ENCODE measurements around the gene DNAJB8.

The DNAJB8 gene

DNA sequence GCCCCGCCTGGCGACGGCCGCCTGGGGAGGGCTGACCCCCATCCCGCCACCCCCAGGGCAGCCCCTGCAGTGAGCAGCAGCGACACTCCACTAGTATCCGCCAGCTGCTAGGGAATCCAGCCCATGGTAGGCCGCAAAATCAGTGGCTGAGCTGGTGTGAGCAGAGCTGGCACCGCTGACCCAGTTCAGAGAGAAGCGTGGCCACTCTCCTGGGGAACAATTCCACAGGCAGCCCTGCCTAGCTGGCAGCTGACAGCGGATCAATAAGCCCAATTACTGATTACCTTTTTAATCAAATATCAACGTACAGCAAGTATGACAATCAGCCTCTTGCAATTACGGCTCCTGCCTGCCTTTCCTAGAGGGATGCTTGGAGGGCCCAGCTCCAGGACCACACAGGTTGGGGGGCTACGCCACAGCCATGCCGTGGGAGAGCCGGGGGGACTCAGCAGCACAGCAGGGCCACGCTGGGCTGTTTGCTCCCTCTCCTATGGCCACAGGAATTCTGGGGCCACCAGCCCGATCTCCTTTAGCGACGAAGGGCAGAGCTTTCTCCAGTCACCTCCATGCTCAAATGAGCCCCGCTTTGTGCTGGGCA, 13.9 kb downstream of the DNAJB8 start:
- no peak for DNase-seq (ENCODE audit: extremely low read depth, low read depth)
- TF ChIP-seq, protein P1, sequence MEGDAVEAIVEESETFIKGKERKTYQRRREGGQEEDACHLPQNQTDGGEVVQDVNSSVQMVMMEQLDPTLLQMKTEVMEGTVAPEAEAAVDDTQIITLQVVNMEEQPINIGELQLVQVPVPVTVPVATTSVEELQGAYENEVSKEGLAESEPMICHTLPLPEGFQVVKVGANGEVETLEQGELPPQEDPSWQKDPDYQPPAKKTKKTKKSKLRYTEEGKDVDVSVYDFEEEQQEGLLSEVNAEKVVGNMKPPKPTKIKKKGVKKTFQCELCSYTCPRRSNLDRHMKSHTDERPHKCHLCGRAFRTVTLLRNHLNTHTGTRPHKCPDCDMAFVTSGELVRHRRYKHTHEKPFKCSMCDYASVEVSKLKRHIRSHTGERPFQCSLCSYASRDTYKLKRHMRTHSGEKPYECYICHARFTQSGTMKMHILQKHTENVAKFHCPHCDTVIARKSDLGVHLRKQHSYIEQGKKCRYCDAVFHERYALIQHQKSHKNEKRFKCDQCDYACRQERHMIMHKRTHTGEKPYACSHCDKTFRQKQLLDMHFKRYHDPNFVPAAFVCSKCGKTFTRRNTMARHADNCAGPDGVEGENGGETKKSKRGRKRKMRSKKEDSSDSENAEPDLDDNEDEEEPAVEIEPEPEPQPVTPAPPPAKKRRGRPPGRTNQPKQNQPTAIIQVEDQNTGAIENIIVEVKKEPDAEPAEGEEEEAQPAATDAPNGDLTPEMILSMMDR (IDR thresholded peaks at IDR 0.05; ENCODE audit: low read depth, low read length), result no peak

DNA sequence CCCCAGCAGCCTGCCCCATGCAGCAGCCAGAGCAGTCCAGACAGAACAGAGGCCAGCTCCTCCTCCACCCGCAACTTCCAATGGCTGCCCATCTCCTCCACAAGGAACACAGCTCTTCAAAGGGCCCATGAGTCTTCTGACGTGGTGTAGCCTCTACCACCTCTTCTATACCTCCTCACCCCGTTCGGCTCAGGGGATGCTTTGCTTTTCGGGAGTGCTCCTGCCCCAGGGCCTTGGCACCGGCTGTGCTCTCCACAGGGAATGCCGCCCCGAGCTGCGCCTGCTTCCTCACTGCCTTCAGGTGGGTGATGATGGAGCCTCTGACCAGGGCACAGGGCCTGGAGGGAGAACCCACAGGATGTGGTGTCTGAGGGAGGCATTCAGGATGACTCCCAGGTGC, 14.6 kb downstream of the DNAJB8 start:
- no peak for DNase-seq (ENCODE audit: extremely low read depth, low read depth)
- TF ChIP-seq, protein P1 (IDR thresholded peaks at IDR 0.05; ENCODE audit: low read depth, low read length), result no peak

DNA sequence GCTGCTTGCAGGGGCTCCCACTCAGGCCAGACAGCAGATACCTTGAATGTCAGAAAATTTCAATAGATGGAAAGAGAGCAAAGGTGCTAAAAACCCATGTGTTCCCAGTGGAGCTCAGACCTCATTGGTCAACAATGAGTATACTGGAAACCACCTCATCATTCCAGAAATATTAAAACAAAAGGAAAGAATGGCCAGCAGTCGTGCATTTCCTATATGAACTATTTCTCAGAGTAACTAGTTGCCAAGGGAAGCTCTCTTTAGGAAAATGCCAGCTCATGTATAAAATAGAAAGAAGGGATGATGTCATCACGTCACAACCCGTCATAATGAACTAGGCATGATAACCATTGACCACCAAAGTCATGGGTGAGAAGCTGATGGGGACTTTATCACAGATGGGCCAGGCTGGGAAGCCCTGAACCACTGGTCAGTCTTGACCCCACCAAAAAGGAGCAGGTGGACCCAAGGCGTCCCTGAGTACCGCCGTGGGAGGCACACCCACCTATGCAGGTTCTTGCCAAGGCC, 17.5 kb downstream of the DNAJB8 start:
- no peak for DNase-seq (ENCODE audit: extremely low read depth, low read depth)
- TF ChIP-seq, protein P1 (IDR thresholded peaks at IDR 0.05; ENCODE audit: low read depth, low read length), result no peak

DNA sequence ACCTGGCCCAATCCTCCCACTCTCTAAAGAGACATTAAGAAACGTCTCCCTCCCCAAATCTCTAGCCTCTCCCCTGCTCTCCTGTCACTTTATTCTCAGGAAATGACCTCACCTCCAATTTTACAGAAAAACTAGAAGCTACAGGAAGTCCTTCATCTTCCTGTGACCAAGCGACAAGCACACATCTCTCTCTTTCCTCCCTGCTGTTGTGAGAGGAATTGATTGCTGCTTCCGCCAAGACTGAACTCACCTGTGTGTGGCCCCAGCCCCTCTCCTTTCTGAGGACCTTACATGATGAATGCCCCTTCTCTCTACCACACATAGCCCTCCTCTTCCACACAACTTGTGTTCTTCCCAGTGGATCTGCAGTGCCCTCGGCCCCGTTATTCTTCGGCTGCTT, 18.2 kb downstream of the DNAJB8 start:
- DNase-seq (ENCODE audit: extremely low read depth, low read depth), result no peak

DNA sequence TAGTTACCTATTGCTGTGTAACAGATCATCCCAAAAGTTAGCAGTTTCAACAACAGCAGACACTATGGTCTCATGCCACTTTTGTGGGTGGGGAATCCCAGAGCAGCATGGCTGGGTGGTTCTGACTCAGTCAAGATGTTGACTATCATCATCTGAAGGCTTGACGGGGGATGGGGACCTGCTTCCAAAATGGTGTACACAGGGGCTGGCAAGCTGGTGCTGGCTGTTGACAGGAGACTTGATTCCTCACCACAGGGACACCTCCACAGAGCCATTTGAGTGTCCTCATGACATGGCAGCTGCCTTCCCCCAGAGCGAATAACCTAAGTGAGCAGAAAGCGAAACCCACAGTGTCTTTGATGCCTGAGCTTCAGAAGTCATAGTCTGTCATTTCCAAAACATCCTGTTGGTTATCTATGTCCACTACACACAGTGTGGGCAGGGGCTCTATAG, 19.1 kb downstream of the DNAJB8 start:
- TF ChIP-seq, protein P1 (IDR thresholded peaks at IDR 0.05; ENCODE audit: low read depth, low read length), result no peak
- no peak for DNase-seq (ENCODE audit: extremely low read depth, low read depth)

More for the DNA sequence above, 18.2 kb downstream of the DNAJB8 start:
- TF ChIP-seq, protein P1 (IDR thresholded peaks at IDR 0.05; ENCODE audit: low read depth, low read length), result no peak

DNA sequence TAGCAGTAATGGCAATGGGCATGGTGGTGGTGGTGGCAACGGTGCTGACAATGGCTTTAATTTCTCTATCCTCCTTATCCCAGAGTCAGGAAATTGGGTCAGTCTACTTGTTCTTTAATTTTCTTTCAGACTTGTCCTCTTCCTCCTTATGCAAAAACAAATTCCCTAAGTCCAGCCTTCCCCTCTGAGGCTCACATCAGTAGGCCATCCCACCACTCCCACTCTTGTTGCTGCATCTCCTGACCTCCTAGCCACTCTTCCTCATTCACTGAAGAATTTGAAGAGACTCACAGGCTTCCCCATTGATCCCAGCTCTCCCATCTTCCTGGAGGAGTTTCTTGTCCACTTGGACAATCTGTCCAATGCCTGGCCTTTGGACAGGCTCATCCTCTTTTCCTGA, 19.9 kb downstream of the DNAJB8 start:
- TF ChIP-seq, protein P1 (IDR thresholded peaks at IDR 0.05; ENCODE audit: low read depth, low read length), result no peak
- no peak for DNase-seq (ENCODE audit: extremely low read depth, low read depth)

DNA sequence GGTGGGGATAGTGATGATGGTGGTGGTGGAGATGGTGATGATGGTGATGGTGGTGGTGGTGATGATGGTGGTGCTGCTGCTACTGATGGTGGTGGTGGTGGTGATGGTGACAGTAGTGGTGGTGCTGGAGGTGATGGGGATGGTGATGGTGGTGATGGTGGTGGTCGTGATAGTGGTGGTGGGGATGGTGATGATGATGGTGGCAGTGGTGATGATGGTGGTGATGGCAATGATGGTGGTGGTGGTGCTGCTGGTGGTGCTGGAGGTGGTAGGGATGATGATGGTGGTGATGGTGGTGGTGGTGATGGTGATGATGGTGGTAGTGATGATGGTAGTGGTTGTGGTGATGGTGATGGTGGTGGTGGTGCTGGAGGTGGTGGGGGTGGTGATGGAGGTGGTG, 21.3 kb downstream of the DNAJB8 start:
- DNase-seq (ENCODE audit: extremely low read depth, low read depth), result no peak
- TF ChIP-seq, protein P1 (IDR thresholded peaks at IDR 0.05; ENCODE audit: low read depth, low read length), result no peak

Data from AG09319 (cell line).